Measurements from ENCODE around the gene UCK1.

DNA sequence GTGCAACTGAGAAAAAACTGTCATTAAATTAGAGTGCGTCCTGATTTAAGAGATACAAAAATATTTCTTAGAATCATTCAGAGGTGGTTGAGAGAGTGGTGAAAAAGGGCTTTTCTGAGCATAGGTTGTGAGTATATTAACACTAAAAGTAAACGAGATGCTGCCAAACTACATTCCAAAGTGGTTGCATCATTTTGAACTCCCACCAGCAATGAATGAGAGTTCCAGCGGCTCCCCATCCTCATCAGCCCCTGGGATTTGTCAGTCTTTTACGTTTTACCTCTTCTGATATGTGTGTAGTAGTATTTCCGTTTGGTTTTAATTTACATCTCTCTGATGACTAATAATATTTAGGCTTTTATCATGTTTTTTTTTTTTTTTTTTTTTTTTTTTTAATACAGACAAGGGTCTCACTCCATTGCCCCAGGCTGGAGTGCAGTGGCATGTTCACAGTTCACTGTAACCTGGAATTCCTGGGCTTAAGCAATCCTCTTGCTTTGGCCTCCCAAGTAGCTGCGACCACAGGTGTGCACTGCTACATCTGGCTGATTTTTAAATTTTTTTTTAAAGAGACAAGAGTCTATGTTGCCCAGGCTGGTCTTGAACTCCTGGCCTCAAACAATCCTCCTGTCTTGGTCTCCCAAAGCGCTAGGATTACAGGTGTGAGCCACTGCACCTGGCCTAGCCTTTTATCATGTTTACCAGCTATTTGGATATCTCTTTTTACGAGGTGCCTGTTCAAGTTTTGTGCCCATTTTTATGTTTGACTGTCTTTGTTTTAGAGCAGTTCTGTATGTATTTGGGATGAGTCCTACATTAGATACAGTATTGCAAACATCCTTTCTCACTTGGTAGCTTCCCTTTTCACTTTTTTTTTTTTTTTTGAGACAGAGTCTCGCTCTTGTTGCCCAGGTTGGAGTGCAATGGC is 31.2 kb upstream of the UCK1 start:
- TF ChIP-seq POLR2A (IDR thresholded peaks at IDR 0.05; ENCODE audit: extremely low read depth, insufficient read length) = no peak
- TF ChIP-seq, protein P1, sequence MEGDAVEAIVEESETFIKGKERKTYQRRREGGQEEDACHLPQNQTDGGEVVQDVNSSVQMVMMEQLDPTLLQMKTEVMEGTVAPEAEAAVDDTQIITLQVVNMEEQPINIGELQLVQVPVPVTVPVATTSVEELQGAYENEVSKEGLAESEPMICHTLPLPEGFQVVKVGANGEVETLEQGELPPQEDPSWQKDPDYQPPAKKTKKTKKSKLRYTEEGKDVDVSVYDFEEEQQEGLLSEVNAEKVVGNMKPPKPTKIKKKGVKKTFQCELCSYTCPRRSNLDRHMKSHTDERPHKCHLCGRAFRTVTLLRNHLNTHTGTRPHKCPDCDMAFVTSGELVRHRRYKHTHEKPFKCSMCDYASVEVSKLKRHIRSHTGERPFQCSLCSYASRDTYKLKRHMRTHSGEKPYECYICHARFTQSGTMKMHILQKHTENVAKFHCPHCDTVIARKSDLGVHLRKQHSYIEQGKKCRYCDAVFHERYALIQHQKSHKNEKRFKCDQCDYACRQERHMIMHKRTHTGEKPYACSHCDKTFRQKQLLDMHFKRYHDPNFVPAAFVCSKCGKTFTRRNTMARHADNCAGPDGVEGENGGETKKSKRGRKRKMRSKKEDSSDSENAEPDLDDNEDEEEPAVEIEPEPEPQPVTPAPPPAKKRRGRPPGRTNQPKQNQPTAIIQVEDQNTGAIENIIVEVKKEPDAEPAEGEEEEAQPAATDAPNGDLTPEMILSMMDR (IDR thresholded peaks at IDR 0.05; ENCODE audit: low read depth, low read length) = no peak
